GM21381 (cell line): ENCODE results near the gene PAX7.
"Not testable (repeated sequence)": the region's sequence is repeated elsewhere in the genome, so short reads cannot be mapped to it uniquely, and the experiment has no call there.

Source experiments
- ATAC-seq: cut with Tn5 transposase; IDR thresholded peaks from one replicate; pipeline ENCODE4 v1.9.1; 2021; ENCODE audit warnings: mild to moderate bottlenecking, moderate library complexity; ENCODE audit not compliant: unreplicated experiment

Gene PAX7

GRCh38 chr1:18724801-18725200 is 94.2 kb downstream of the PAX7 start:
- no peak for ATAC-seq

- ATAC-seq: no peak
Measured at GRCh38 chr1:18725231-18725895, 94.7 kb downstream of the PAX7 start.

GRCh38 chr1:18726368-18726767 is 95.7 kb downstream of the PAX7 start:
- ATAC-seq: no peak

GRCh38 chr1:18727956-18728355 is 97.3 kb downstream of the PAX7 start:
- no peak for ATAC-seq

GRCh38 chr1:18730321-18730720 is 99.7 kb downstream of the PAX7 start:
- no peak for ATAC-seq

GRCh38 chr1:18731148-18731547 is 100.5 kb downstream of the PAX7 start:
- ATAC-seq: no peak

GRCh38 chr1:18731591-18732235 is 101.1 kb downstream of the PAX7 start:
- ATAC-seq: no peak

GRCh38 chr1:18732686-18733085 is 102.0 kb downstream of the PAX7 start:
- no peak for ATAC-seq

- ATAC-seq: no peak
Measured at GRCh38 chr1:18734001-18734400, 103.4 kb downstream of the PAX7 start.

GRCh38 chr1:18734461-18735223 is 104.0 kb downstream of the PAX7 start:
- no peak for ATAC-seq

GRCh38 chr1:18735224-18735997 is 104.8 kb downstream of the PAX7 start:
- no peak for ATAC-seq

- ATAC-seq: no peak
Measured at GRCh38 chr1:18736958-18737357, 106.3 kb downstream of the PAX7 start.

- no peak for ATAC-seq
Measured at GRCh38 chr1:18738126-18738525, 107.5 kb downstream of the PAX7 start.

- no peak for ATAC-seq
Measured at GRCh38 chr1:18738617-18739016, 108.0 kb downstream of the PAX7 start.

GRCh38 chr1:18739408-18739807 is 108.8 kb downstream of the PAX7 start:
- no peak for ATAC-seq

- ATAC-seq: no peak
Measured at GRCh38 chr1:18739897-18740296, 109.3 kb downstream of the PAX7 start.

- ATAC-seq: no peak
Measured at GRCh38 chr1:18740617-18741016, 110.0 kb downstream of the PAX7 start.

GRCh38 chr1:18743233-18743632 is 112.6 kb downstream of the PAX7 start:
- no peak for ATAC-seq

- ATAC-seq: not testable (repeated sequence)
Measured at GRCh38 chr1:18744381-18744780, 113.7 kb downstream of the PAX7 start.

GRCh38 chr1:18746981-18747380 is 116.3 kb downstream of the PAX7 start:
- no peak for ATAC-seq

- no peak for ATAC-seq
Measured at GRCh38 chr1:18747671-18748070, 117.0 kb downstream of the PAX7 start.
